HG03439 (cell line): Measurements from ENCODE around the gene TMF1.

ENCODE experiments used
- ATAC-seq: cut with Tn5 transposase; IDR thresholded peaks from one replicate; pipeline ENCODE4 v1.9.1; 2021; ENCODE audit warnings: mild to moderate bottlenecking, moderate library complexity; ENCODE audit not compliant: unreplicated experiment

Gene TMF1, protein sequence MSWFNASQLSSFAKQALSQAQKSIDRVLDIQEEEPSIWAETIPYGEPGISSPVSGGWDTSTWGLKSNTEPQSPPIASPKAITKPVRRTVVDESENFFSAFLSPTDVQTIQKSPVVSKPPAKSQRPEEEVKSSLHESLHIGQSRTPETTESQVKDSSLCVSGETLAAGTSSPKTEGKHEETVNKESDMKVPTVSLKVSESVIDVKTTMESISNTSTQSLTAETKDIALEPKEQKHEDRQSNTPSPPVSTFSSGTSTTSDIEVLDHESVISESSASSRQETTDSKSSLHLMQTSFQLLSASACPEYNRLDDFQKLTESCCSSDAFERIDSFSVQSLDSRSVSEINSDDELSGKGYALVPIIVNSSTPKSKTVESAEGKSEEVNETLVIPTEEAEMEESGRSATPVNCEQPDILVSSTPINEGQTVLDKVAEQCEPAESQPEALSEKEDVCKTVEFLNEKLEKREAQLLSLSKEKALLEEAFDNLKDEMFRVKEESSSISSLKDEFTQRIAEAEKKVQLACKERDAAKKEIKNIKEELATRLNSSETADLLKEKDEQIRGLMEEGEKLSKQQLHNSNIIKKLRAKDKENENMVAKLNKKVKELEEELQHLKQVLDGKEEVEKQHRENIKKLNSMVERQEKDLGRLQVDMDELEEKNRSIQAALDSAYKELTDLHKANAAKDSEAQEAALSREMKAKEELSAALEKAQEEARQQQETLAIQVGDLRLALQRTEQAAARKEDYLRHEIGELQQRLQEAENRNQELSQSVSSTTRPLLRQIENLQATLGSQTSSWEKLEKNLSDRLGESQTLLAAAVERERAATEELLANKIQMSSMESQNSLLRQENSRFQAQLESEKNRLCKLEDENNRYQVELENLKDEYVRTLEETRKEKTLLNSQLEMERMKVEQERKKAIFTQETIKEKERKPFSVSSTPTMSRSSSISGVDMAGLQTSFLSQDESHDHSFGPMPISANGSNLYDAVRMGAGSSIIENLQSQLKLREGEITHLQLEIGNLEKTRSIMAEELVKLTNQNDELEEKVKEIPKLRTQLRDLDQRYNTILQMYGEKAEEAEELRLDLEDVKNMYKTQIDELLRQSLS

GRCh38 chr3:69051756-69052471 is at the start of gene TMF1:
Gene TMF1, minus strand, starts transcription at chr3:69052333. Its CDS starts 247 bp downstream, at chr3:69052086.
- ATAC-seq: peak; percentile 97

- ATAC-seq: no peak
Measured at GRCh38 chr3:69099576-69099975, 47.4 kb upstream of the TMF1 start.

GRCh38 chr3:69097407-69098086 is 45.4 kb upstream of the TMF1 start:
- no peak for ATAC-seq

DNA sequence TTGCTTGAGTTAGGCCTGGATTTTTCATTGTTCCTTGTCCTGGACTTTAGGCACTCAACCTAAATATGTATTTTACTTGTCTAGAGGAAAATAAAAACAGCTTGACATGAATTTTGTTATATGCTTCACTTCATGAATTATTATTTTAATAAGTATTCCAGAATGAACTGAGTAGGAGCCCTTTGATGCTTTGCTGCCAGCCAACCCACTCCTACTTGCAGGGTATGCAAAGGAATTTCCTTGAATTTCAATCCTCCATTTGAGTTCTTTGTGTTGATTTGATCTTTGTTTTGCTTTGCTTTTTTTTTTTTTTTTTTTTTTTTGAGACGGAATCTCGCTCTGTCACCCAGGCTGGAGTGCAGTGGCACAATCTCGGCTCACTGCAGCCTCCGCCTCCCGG is 44.2 kb upstream of the TMF1 start:
- ATAC-seq: no peak

- no peak for ATAC-seq
Measured at GRCh38 chr3:69095636-69096035, 43.5 kb upstream of the TMF1 start.

GRCh38 chr3:69094467-69095205 is 42.5 kb upstream of the TMF1 start:
- no peak for ATAC-seq

- peak; percentile 58 for ATAC-seq
Measured at GRCh38 chr3:69092030-69092516, 39.9 kb upstream of the TMF1 start.

DNA sequence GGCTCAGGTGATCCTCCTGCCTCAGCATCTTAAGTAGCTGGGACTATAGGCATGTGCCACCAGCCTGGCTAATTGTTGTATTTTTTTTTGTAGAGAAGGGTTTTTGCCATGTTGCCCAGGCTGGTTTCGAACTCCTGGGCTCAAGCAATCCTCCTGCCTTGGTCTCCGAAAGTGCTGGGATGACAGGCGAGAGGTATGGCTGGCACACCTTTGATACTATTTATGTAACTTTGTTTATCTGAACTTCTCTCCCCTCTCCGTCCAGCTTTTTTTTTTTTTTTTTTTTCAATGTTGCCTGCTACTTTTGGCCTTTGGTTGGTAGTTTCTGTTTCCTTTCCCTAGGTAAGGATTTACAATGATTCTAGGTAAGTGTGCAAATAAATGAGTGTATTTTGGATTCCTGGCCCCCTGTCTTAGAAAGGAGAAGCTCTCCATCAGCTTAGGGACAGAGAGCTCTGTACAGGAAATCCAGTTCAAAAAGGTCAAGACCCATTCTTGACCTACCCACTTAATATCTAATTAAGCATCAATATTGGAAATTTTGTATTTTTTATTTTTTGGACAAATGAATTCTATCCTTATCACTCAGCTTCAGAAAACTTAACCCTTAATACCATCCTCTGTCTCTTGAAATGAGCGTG is 39.4 kb upstream of the TMF1 start:
- peak; percentile 2 for ATAC-seq

DNA sequence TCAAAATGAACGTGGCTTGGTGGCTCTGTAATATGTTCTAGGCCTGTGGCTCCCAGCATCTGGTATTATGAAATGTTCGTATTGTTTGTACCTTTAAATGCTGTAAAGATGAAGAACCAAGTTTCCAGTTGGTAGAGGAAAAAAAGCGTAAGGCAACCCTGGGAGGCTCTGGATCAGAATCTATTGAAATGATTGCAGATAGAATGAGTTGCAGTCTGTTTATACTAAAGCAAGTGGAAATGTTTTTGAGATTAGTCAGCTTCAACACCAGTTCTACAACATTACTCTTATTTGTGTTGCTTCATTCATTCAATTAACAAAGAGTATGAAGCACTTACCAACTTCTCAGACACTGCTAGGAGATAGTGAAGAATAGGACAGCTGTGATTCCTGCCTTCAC is 37.9 kb upstream of the TMF1 start:
- no peak for ATAC-seq

DNA sequence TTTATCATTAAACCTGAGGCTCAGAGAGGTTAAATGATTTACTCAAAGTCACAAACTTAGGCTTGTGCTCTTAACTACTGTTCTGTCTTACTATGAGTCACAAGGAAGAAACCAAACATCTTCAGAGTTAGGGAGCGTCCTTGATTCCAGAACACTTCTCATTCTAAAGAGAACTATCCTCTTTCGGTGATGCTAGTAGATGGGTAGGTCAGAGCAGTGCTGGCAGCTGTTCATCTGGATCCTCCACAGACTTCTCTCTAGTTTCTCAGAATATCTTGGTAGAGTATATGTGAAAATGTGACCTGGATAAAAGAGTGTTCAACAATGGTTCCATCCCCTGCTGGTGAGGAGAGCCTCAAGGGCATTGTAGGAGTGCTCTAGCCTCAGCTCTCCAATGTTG is 35.9 kb upstream of the TMF1 start:
- ATAC-seq: no peak

DNA sequence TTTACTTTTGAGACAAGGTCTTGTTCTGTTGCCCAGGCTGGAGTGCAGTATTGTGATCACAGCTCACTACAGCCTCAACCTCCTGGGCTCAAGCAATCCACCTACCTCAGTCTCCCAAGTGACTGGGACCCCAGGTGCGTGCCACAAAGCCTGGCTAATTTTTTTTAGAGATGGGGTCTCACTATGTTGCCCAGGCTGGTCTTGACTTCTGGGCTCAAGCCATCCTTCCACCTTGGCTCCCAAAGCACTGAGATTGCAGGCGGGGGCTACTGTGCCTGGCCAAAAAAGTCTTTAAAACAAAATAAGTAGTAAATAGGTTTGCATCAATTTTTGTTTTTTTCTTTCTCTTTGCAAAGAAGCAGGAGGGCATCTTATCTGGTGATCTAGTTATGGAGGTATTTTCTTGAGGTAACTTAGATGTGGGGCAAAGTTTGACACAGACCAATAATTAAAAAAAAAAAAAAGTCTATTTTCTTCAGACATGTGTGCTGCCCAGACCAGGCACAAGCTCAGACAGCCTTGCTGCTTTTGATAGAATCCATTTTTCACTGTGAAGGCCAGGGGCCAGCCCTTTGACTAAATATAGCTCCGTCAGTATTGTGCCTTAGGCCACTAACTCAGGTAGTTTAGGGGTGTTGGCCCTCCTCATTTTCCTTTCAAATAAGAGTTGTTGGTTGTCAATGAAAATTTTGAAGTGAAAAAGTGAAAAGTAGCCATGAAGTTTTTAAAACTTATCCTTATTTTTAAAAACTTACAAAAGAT is 35.1 kb upstream of the TMF1 start:
- ATAC-seq: no peak

DNA sequence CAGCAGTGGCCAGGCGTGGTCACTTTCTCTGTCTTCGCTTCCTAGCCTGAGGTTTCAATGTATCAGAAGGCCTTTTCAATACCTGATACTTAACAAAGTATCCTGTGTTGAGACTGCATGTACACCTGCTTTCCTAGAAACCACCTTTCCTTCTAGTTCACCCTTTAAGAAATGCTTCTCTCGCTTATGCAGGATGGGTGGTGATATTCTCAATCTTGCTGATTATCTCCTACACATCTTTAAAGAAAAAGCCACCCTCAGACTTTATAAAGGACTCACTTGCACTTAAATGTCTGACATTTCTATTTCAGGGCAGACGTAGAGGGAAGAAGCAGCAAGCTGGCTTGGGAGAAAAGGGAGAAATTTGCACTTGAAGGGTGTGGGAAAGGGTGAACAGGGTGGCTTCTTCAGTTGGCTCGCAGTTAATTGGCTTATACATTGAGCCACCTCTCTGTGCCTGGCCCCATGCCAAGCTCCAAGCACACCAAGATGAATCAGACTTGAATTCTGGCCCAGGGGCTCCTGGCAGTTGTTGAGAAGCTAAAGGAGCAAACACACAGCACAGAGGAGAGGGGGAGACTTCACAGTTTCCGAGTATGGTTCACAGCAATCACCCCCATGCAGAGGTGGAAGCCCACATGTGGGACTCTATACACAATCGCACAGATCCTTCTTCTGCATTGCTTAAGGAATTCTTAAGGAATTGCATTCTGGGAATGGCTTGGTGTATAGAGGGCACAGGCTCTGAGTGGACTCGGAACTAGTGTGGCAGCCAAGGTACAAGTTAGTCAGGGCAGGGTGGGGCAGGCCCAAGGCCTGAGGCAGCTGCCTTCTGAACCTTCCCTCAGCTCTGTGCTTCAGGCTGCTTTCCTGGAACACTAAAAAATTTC is 33.9 kb upstream of the TMF1 start:
- no peak for ATAC-seq

- ATAC-seq: peak; percentile 1
Measured at GRCh38 chr3:69085168-69085832, 33.2 kb upstream of the TMF1 start.

- peak; percentile 56 for ATAC-seq
Measured at GRCh38 chr3:69084326-69085167, 32.4 kb upstream of the TMF1 start, which contains the start of gene ARL6IP5. Gene ARL6IP5, plus strand, starts transcription at chr3:69084937. Its CDS starts 111 bp downstream, at chr3:69085048.

- peak; percentile 45 for ATAC-seq
Measured at GRCh38 chr3:69082805-69083204, 30.7 kb upstream of the TMF1 start.

DNA sequence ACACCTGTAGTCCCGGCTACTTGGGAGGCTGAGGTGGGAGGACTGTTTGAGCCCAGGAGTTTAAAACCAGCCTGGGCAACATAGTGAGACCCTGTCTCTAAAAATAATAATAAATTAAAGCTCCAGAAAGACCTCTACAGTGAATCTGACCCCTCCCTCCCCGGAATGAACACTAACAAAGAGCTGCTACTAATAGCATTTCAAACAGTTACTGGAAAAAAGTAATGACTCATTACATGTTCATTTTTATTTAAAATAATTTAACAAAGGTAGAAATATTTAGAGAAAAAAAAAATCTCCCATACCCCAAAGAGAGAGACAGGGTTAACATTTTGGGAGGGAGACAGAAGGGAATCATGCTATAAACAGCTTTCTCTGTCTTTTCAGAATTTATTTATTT is 30.2 kb upstream of the TMF1 start:
- no peak for ATAC-seq
